ENCODE data around the gene SRSF12. TPM values are rescaled to one million over a fixed set of nuclear protein-coding genes. Genes with fewer than 3 reads are reported as not detected.
A peak's percentile ranks its signal among the peaks of the same experiment; 100 is the strongest.

SRSF12 gene
- total and polyA plus RNA-seq, 3 donors from 2014 or later = 14.7 to 30.1 (median 21.7) TPM

- Histone ChIP-seq H3K4me1 (no peaks in the 10 kb centered on the region), H3K36me3 (ENCODE audit: low read depth, missing control alignments) (no peaks in the 10 kb centered on the region), H3K27ac (no peak overlapping the region), H3K9me3 (no peaks in the 10 kb centered on the region), H3K4me3 (no peak overlapping the region), H3K27me3 (no peaks in the 10 kb centered on the region)
- no peak for DNase-seq
- TF ChIP-seq POLR2A (IDR thresholded peaks at IDR 0.05) = no peak
- TF ChIP-seq, protein P1, sequence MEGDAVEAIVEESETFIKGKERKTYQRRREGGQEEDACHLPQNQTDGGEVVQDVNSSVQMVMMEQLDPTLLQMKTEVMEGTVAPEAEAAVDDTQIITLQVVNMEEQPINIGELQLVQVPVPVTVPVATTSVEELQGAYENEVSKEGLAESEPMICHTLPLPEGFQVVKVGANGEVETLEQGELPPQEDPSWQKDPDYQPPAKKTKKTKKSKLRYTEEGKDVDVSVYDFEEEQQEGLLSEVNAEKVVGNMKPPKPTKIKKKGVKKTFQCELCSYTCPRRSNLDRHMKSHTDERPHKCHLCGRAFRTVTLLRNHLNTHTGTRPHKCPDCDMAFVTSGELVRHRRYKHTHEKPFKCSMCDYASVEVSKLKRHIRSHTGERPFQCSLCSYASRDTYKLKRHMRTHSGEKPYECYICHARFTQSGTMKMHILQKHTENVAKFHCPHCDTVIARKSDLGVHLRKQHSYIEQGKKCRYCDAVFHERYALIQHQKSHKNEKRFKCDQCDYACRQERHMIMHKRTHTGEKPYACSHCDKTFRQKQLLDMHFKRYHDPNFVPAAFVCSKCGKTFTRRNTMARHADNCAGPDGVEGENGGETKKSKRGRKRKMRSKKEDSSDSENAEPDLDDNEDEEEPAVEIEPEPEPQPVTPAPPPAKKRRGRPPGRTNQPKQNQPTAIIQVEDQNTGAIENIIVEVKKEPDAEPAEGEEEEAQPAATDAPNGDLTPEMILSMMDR (IDR thresholded peaks at IDR 0.05) = no peak
- 76 to 81% methylated on average over 1 of the region's 1 CpG for WGBS, 2 donors
- intact Hi-C loops (cut with DNase I; ENCODE audit: low total_unique reads) = no loop called here
Observed at GRCh38 chr6:89154131-89154530, 36.3 kb upstream of the SRSF12 start.

DNA sequence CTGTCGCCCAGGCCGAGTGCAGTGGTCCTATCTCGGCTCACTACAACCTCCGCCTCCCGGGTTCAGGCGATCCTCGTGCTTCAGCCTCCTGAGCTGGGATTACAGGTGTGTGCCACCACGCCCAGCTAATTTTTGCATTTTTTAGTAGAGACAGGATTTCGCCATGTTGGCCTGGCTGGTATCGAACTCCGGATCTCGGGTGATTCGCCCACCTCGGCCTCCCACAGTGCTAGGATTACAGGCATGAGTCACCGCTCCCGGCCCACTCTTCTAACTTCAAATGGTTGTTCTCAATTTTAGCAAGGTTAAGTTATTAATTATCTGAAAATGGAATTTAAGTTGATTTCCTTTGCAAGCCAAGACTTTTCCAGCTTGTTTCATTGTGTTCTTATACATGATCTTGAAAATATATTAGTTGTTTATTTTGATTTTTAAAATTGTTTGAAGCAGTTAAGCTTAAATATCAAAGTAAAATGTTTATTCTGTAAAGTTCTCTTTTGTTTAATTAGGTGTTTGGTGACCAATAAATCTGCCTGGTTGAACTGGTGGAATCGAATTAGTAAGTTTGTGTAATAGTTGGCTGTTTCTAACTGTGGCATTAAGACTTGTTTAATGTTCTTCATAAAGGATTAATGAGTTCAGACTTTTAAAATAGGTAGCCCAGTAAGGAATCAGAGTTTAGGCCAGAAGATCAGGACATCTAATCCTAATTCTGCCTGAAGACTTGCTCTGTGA is 30.3 kb upstream of the SRSF12 start:
- Histone ChIP-seq H3K4me3 (no peak overlapping the region), H3K27ac (no peak overlapping the region), H3K27me3 (no peaks in the 10 kb centered on the region), H3K4me1 (peaks cover 5% of the 10 kb centered on the region), H3K9me3 (no peaks in the 10 kb centered on the region), H3K36me3 (ENCODE audit: low read depth, missing control alignments) (no peaks in the 10 kb centered on the region)
- intact Hi-C loops (cut with DNase I; ENCODE audit: low total_unique reads) = no loop called here
- no peak for TF ChIP-seq POLR2A (IDR thresholded peaks at IDR 0.05)
- TF ChIP-seq, protein P1 (IDR thresholded peaks at IDR 0.05) = no peak
- no peak for DNase-seq
- 65 to 81% methylated on average over 17 of the region's 17 CpGs for WGBS, 2 donors

- intact Hi-C loops (cut with DNase I; ENCODE audit: low total_unique reads) = no loop called here
- Histone ChIP-seq H3K9me3 (no peaks in the 10 kb centered on the region), H3K36me3 (ENCODE audit: low read depth, missing control alignments) (no peaks in the 10 kb centered on the region), H3K4me3 (peak overlapping the region; percentile 70 to 79), H3K27me3 (no peaks in the 10 kb centered on the region), H3K4me1 (peaks cover 5% of the 10 kb centered on the region), H3K27ac (peak overlapping the region; percentile 75 to 78)
- TF ChIP-seq, protein P1 (IDR thresholded peaks at IDR 0.05) = no peak
- no peak for TF ChIP-seq POLR2A (IDR thresholded peaks at IDR 0.05)
- DNase-seq = peak; percentile 26
- WGBS, 2 donors = 25 to 30% methylated on average over 24 to 26 of the region's 26 CpGs
Observed at GRCh38 chr6:89146718-89147700, 29.1 kb upstream of the SRSF12 start.

DNA sequence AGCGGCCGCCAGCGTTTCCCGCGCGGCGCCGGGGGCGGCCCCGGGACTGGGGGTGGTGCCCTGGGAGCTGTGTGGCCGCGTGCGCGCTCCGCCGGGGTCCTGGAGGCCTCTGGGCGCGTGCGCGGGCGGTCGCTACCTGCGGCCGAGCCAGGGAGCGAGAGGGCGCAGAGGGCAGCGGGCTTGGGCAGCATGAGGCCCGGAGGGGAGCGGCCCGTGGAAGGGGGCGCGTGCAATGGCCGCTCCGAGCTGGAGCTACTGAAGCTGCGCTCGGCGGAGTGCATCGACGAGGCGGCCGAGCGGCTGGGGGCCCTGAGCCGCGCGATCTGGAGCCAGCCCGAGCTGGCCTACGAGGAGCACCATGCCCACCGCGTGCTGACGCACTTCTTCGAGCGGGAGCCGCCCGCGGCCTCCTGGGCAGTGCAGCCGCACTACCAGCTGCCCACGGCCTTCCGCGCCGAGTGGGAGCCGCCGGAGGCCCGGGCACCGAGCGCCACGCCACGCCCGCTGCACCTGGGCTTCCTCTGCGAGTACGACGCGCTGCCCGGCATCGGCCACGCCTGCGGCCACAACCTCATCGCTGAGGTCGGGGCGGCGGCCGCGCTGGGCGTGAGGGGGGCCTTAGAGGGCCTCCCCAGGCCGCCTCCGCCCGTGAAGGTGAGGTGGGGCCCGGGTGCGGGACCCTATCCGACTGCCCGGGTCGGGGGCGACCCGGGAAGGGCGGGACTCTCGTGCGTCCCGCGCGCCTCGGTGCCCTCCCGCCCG is 28.3 kb upstream of the SRSF12 start, which contains the start of gene PM20D2:
Gene PM20D2 (plus strand): TSS at position 100 of the 762 bp plus-strand sequence. CDS start 90 bp downstream, at position 190.
- 0% methylated on average over 26 to 46 of the region's 102 CpGs for WGBS, 2 donors
- H3K9me3 ChIP-seq = no peaks in the 10 kb centered on the region
- DNase-seq = peak; percentile 84
- TF ChIP-seq, protein P1 (IDR thresholded peaks at IDR 0.05) = no peak
- no peak for TF ChIP-seq POLR2A (IDR thresholded peaks at IDR 0.05)
- peak within 1 kb of the TSS; percentile 75 to 78 for H3K27ac ChIP-seq
- no peaks in the 10 kb centered on the region for H3K27me3 ChIP-seq
- H3K4me3 ChIP-seq = peak within 1 kb of the TSS; percentile 70 to 79
- intact Hi-C loops (cut with DNase I; ENCODE audit: low total_unique reads) = no loop called here
- peaks cover 5% of the 10 kb centered on the region for H3K4me1 ChIP-seq
- no peaks in the 10 kb centered on the region for H3K36me3 ChIP-seq (ENCODE audit: low read depth, missing control alignments)

Measured in testis (tissue), 3 donors.